Measurements from ENCODE around the gene ZBTB8A. TPM values are rescaled to one million over a fixed set of nuclear protein-coding genes. Genes with fewer than 3 reads are reported as not detected.

Gene ZBTB8A
- total and polyA plus RNA-seq, 2 of the 8 experiments (the other 6 are each of a cell fraction or from before 2014, with no cell fraction given), result 2.9 to 10.4 TPM

DNA sequence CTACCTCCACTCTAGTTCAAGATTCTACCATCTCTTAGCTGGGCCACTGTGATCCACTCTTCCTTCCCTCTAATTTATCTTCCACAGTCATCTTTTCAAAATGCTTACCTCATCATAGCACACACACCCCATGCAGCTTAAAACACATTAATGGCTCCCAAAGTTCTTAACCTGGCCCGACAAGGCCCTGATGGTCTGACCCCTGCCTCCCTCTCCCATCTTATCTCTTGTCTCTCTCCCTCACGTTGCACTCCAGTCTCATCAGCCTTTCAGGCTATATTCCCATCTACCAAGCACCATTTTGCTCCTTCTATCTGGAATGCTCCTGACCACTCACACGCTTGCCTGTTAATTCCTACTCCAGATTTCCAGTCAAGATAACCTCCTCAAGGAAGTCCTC, 2.5 kb upstream of the ZBTB8A start:
- Histone ChIP-seq H3K4me3 (ENCODE audit: extremely low read depth in 1 of 4, insufficient read depth in 2 of 4, low read depth in 3 of 4, low read length in 4 of 4) (no peak overlapping the region), H3K27me3 (replicated peaks in 1 of 4; ENCODE audit: control insufficient read depth in 3 of 4, extremely low read depth in 1 of 4, insufficient read depth in 3 of 4, low read length in 3 of 4) (no peaks in the 10 kb centered on the region; a peak in 1 of 7 replicates), H2AK5ac (ENCODE audit: low read depth, low read length) (no peak overlapping the region), H2BK5ac (ENCODE audit: low read depth, low read length) (no peak overlapping the region), H3K9me3 (ENCODE audit: insufficient read depth in 2 of 2, low read depth in 1 of 2, low read length in 1 of 2) (no peaks in the 10 kb centered on the region), H4K8ac (ENCODE audit: extremely low read depth, insufficient read depth, low read length) (no peak overlapping the region), H3K4me1 (replicated peaks in 1 of 4; ENCODE audit: control insufficient read depth in 3 of 4, insufficient read depth in 4 of 4, low read length in 3 of 4) (peaks cover 0 to 2% (median 1%) of the 10 kb centered on the region in 4 experiments; a peak in 4 of 7 replicates), H2BK120ac (replicated peaks; ENCODE audit: low read depth, low read length) (no peak overlapping the region), H3K23ac (ENCODE audit: insufficient read length) (no peak overlapping the region), H3K23me2 (ENCODE audit: low read depth, low read length) (peaks cover 8% of the 10 kb centered on the region; the same call in 1 of the 2 replicates), H3K79me1 (ENCODE audit: low read depth, low read length) (no peaks in the 10 kb centered on the region), H2BK20ac (ENCODE audit: low read length) (no peak overlapping the region), H3K9ac (replicated peaks in 1 of 4; ENCODE audit: extremely low read depth in 1 of 4, low read depth in 3 of 4, low read length in 3 of 4) (no peak overlapping the region; a peak in 1 of 7 replicates), H2AFZ (ENCODE audit: low read length) (no peak overlapping the region), H4K20me1 (replicated peaks in 1 of 2; ENCODE audit: control insufficient read depth in 1 of 2, insufficient read depth in 2 of 2, low read length in 2 of 2) (peaks cover 0 to 4% of the 10 kb centered on the region in 2 experiments), H3K18ac (ENCODE audit: extremely low read depth, low read length) (no peak overlapping the region), H3K56ac (replicated peaks; ENCODE audit: insufficient read length, low read depth, low read length) (no peak overlapping the region), H3K14ac (ENCODE audit: insufficient read length) (no peak overlapping the region), H4K5ac (ENCODE audit: insufficient read length, low read depth, low read length) (no peak overlapping the region), H4K91ac (replicated peaks; ENCODE audit: insufficient read length, low read length) (no peak overlapping the region), H3K27ac (ENCODE audit: low read depth, low read length) (no peak overlapping the region), H2BK15ac (ENCODE audit: low read length) (peak overlapping the region; percentile 65; the same call in 1 of the 2 replicates), H3K79me2 (ENCODE audit: control insufficient read depth in 1 of 2, insufficient read depth in 2 of 2, low read length in 2 of 2) (peaks cover 0 to 18% of the 10 kb centered on the region in 2 experiments; a peak in 2 of 4 replicates), H3K4me2 (ENCODE audit: insufficient read depth in 1 of 2, low read depth in 2 of 2, low read length in 2 of 2) (no peak overlapping the region), H3K4ac (replicated peaks; ENCODE audit: insufficient read length, low read depth, low read length) (no peak overlapping the region), H2BK12ac (ENCODE audit: low read depth, low read length) (no peak overlapping the region), H3K36me3 (ENCODE audit: control insufficient read depth in 2 of 4, insufficient read depth in 4 of 4, low read length in 3 of 4) (no peaks in the 10 kb centered on the region)
- DNase-seq (ENCODE audit: low read depth in 1 of 2, low spot score in 2 of 2) (no peak), FAIRE-seq (no peak)
- ChIA-PET CTCF (ENCODE audit: partially characterized antibody) (interaction anchor here (0.6 to 3.0 kb wide), 7 partner anchors 11 to 97 kb away, joined by 3 to 15 read pairs (median 5); no protein-coding TSS in a partner anchor), POLR2A (ENCODE audit: partially characterized antibody) (no interaction called here)
- WGBS, 2 experiments (ENCODE audit: extremely low coverage in 1 of 2, insufficient coverage in 1 of 2, insufficient read length in 1 of 2, insufficient replicate concordance in 2 of 2, low coverage in 1 of 2, low lambda C conversion rate in 2 of 2, missing lambda C conversion rate in 1 of 2), result 91% methylated on average over 3 of the region's 3 CpGs; no CpG with 5 or more reads in 1 of the 2 experiments
- TF ChIP-seq SIN3A (conservative IDR thresholded peaks at IDR 0.05 in 1 of 2, IDR thresholded peaks at IDR 0.05 in 1 of 2; ENCODE audit: low read depth in 1 of 2, low read length in 2 of 2) (no peak), SIX5 (IDR thresholded peaks at IDR 0.05; ENCODE audit: low read depth, low read length) (no peak), KDM5A (IDR thresholded peaks at IDR 0.05; ENCODE audit: low read length) (no peak), EGR1 (IDR thresholded peaks at IDR 0.05; ENCODE audit: borderline replicate concordance, low read depth, low read length) (no peak), JUND (IDR thresholded peaks at IDR 0.05; ENCODE audit: low read length) (no peak), RBBP5 (IDR thresholded peaks at IDR 0.05; ENCODE audit: borderline replicate concordance, low read depth, low read length) (no peak), NRF1 (IDR thresholded peaks at IDR 0.05; ENCODE audit: low read depth, low read length) (no peak), TAF7 (optimal IDR thresholded peaks at IDR 0.05; ENCODE audit: borderline replicate concordance, low read depth, low read length) (no peak), BACH1 (IDR thresholded peaks at IDR 0.05; ENCODE audit: low read length) (no peak), RAD21 (IDR thresholded peaks at IDR 0.05 in 1 of 2, conservative IDR thresholded peaks at IDR 0.05 in 1 of 2; ENCODE audit: low read depth in 2 of 2, low read length in 2 of 2) (no peak), SRF (IDR thresholded peaks at IDR 0.05; ENCODE audit: low read depth, low read length) (no peak), TAF1 (IDR thresholded peaks at IDR 0.05; ENCODE audit: low read depth, low read length) (no peak), TBP (IDR thresholded peaks at IDR 0.05; ENCODE audit: low read depth, low read length) (no peak)
